Hepatocyte (in vitro differentiated cells): ENCODE data around the gene RPS14. TPM values are rescaled to one million over a fixed set of nuclear protein-coding genes. Genes with fewer than 3 reads are reported as not detected.

ENCODE experiments used
- DNase-seq: peaks from one replicate; pipeline ENCODE4 v3.0.0-alpha.2; 2016; ENCODE audit warnings: low spot score
- H2AFZ ChIP-seq: fragments of 200-600 bp; sonication (generic); 2 replicates; pipeline ENCODE4 v1.6.0; 2016; ENCODE audit warnings: antibody characterized with exemption, mild to moderate bottlenecking
- H3K27ac ChIP-seq: fragments of 200-600 bp; sonication (generic); 2 replicates; pipeline ENCODE4 v1.5.1; 2016; ENCODE audit warnings: mild to moderate bottlenecking
- H3K27me3 ChIP-seq: fragments of 200-600 bp; sonication (generic); 2 replicates; pipeline ENCODE4 v1.6.1; 2016
- H3K36me3 ChIP-seq: fragments of 200-600 bp; sonication (generic); replicated peaks from 2 replicates; pipeline ENCODE4 v1.5.1; 2016; ENCODE audit warnings: low read depth; ENCODE audit not compliant: insufficient read depth
- H3K4me1 ChIP-seq: fragments of 200-600 bp; sonication (generic); 2 replicates; pipeline ENCODE4 v1.5.1; 2016; ENCODE audit warnings: mild to moderate bottlenecking, moderate library complexity; ENCODE audit not compliant: insufficient read depth
- H3K4me2 ChIP-seq: fragments of 200-600 bp; sonication (generic); 2 replicates; pipeline ENCODE4 v1.6.0; 2016
- H3K4me3 ChIP-seq: fragments of 200-600 bp; sonication (generic); 2 replicates; pipeline ENCODE4 v1.5.1; 2016; ENCODE audit warnings: mild to moderate bottlenecking
- H3K79me2 ChIP-seq: fragments of 200-600 bp; sonication (generic); 2 replicates; pipeline ENCODE4 v1.6.0; 2017; ENCODE audit warnings: mild to moderate bottlenecking
- H3K9me2 ChIP-seq: fragments of 200-600 bp; sonication (generic); replicated peaks from 2 replicates; pipeline ENCODE4 v1.6.0; 2017; ENCODE audit warnings: mild to moderate bottlenecking; ENCODE audit not compliant: insufficient read depth
- H3K9me3 ChIP-seq: fragments of 200-600 bp; sonication (generic); 2 replicates; pipeline ENCODE4 v1.5.1; 2016; ENCODE audit warnings: low read depth, mild to moderate bottlenecking
- H4K20me1 ChIP-seq: fragments of 200-600 bp; sonication (generic); 2 replicates; pipeline ENCODE4 v1.6.0; 2016; ENCODE audit warnings: mild to moderate bottlenecking; ENCODE audit not compliant: insufficient read depth, poor library complexity, severe bottlenecking
- EZH2 ChIP-seq: fragments of 200-600 bp; sonication (generic); IDR thresholded peaks from 2 replicates; pipeline ENCODE4 v1.6.1; 2016; ENCODE audit warnings: antibody characterized with exemption, mild to moderate bottlenecking, borderline replicate concordance
- EZH2phosphoT487 ChIP-seq: fragments of 200-600 bp; sonication (generic); IDR thresholded peaks from one replicate; pipeline ENCODE4 v1.6.1; 2018; ENCODE audit warnings: antibody characterized with exemption, mild to moderate bottlenecking, low read depth, moderate library complexity; ENCODE audit not compliant: unreplicated experiment, severe bottlenecking
- WGBS: methylation state at CpG from one replicate; pipeline ENCODE4 v1.1.6; 2016; ENCODE audit warnings: low lambda C conversion rate; ENCODE audit errors: missing lambda C conversion rate; 5-methylcytosine and 5-hydroxymethylcytosine counted together
- polyA plus RNA-seq: library from polyadenylated mRNA; unstranded; fragments of >200 nt; fragmentation: Nextera tagmentation; extraction: Ambion mirVana; gene quantifications from 2 replicates; pipeline ENCODE4 v1.2.1, GENCODE V29; 2016
- total RNA-seq: library from RNA; depleted of rRNA; stranded (reverse); fragments of >200 nt; gene quantifications from 2 replicates; pipeline ENCODE4 v1.2.3, GENCODE V29; 2014
- TF ChIP-seq, protein P1 (sequence below): fragments of 200-600 bp; sonication (generic); IDR thresholded peaks from 2 replicates; pipeline ENCODE4 v1.5.1; 2016; ENCODE audit warnings: antibody characterized with exemption, mild to moderate bottlenecking; ENCODE audit not compliant: poor library complexity

Gene RPS14
- total and polyA plus RNA-seq, 2 experiments from 2014 or later, result 1,067 to 2,319 TPM

DNA sequence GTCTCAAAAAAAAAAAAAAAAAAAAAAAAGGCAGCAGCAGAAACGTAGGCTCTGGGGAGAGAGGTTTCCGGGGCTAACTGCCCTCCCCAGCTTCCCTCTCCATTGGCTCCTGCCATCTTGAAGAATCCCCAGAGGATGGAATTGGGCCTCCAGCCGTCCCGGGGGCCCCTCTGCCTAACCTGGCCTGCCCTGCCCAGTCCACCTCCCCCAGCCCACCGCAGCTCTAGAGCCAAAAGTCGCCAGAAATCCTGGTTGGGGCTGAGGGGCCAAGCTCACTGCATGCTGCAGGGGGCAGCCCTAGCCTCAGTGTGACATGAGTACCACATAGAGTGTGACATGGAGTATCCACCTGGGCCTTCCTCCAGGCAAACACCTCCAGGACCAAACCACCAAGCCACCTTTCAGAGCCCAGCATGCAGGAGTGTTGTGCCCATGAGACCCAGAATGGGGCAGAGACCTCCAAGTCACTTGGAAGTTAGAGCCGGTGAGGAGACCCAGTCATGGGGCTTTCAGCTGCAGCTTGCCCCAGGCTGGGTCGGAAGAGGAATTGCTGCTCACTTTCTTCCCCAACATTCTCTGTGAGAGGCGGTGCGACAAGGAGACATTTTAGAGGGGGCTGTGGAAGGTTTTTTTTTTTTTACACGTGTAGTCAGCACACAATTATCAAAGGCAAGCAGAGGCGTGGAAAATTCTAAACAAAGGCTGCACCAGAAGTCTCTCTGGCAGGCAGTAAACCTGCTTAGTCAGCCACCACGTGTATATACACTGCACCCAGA lies 54.4 kb downstream of the RPS14 start:
- H3K4me3 ChIP-seq, result no peak overlapping the region
- no peaks in the 10 kb centered on the region for H3K79me2 ChIP-seq
- WGBS, result 91% methylated on average over 13 of the region's 13 CpGs
- TF ChIP-seq EZH2phosphoT487 (no peak), EZH2 (no peak)
- TF ChIP-seq, protein P1, sequence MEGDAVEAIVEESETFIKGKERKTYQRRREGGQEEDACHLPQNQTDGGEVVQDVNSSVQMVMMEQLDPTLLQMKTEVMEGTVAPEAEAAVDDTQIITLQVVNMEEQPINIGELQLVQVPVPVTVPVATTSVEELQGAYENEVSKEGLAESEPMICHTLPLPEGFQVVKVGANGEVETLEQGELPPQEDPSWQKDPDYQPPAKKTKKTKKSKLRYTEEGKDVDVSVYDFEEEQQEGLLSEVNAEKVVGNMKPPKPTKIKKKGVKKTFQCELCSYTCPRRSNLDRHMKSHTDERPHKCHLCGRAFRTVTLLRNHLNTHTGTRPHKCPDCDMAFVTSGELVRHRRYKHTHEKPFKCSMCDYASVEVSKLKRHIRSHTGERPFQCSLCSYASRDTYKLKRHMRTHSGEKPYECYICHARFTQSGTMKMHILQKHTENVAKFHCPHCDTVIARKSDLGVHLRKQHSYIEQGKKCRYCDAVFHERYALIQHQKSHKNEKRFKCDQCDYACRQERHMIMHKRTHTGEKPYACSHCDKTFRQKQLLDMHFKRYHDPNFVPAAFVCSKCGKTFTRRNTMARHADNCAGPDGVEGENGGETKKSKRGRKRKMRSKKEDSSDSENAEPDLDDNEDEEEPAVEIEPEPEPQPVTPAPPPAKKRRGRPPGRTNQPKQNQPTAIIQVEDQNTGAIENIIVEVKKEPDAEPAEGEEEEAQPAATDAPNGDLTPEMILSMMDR, result no peak
- no peak overlapping the region for H2AFZ ChIP-seq
- H4K20me1 ChIP-seq, result no peaks in the 10 kb centered on the region
- H3K27ac ChIP-seq, result no peak overlapping the region
- no peak overlapping the region for H3K4me2 ChIP-seq
- H3K27me3 ChIP-seq, result no peaks in the 10 kb centered on the region
- no peaks in the 10 kb centered on the region for H3K36me3 ChIP-seq
- no peak for DNase-seq
- no peaks in the 10 kb centered on the region for H3K9me3 ChIP-seq
- no peaks in the 10 kb centered on the region for H3K9me2 ChIP-seq
- no peaks in the 10 kb centered on the region for H3K4me1 ChIP-seq

DNA sequence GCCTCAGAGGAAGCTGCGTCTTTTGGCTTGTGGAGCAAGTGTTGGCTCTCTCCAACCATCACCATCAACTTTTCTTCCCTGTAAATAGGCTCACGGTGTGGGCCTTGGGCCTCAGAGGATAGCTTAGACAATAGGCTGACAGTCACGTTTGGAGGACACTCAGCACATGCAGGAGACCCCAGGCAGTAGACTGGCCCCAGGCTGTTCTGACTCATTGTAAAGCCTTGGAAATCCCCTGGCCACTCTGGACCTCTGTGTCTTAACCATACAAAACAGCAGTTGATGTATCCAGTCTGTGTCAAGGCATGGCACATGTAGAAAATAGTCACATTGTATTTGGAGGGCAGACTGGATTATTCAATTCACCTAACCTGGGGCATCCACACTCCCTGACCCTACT lies 55.4 kb downstream of the RPS14 start:
- H3K79me2 ChIP-seq, result no peaks in the 10 kb centered on the region
- no peaks in the 10 kb centered on the region for H3K4me1 ChIP-seq
- H4K20me1 ChIP-seq, result no peaks in the 10 kb centered on the region
- TF ChIP-seq, protein P1, result no peak
- TF ChIP-seq EZH2phosphoT487, result no peak
- TF ChIP-seq EZH2, result no peak
- no peaks in the 10 kb centered on the region for H3K9me2 ChIP-seq
- WGBS, result 87% methylated on average over 3 of the region's 3 CpGs
- no peaks in the 10 kb centered on the region for H3K36me3 ChIP-seq
- H3K27me3 ChIP-seq, result no peaks in the 10 kb centered on the region
- no peak overlapping the region for H2AFZ ChIP-seq
- H3K4me2 ChIP-seq, result no peak overlapping the region
- H3K27ac ChIP-seq, result no peak overlapping the region
- no peak for DNase-seq
- H3K9me3 ChIP-seq, result no peaks in the 10 kb centered on the region
- H3K4me3 ChIP-seq, result no peak overlapping the region

DNA sequence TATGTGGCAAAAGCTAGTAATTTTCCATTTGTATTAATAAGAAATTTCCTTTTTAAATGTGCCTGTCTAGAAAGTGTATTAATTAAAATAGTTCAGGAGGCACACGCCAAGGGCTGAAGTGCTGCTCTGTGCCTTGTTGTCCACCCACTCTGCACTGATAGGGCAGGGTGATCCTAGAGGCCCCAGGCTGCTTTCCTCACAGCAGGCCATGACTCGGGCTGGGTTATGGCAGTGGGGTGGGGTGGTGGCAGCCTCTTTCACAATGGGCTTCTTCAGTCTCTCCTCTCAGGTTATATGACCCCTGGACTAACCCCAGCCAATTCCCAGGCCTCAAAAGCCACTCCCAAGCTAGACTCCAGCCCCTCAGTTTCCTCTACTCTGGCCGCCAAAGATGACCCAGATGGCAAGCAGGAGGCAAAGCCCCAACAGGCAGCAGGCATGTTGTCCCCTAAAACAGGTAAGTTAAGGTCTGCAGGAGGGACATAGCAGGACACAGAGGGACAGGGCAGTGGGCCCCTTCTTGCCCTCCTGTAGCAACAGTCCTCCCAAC lies 56.4 kb downstream of the RPS14 start:
- Histone ChIP-seq H3K79me2 (no peaks in the 10 kb centered on the region), H3K4me2 (no peak overlapping the region), H3K4me3 (no peak overlapping the region), H3K27me3 (no peaks in the 10 kb centered on the region), H3K27ac (no peak overlapping the region), H2AFZ (no peak overlapping the region), H4K20me1 (no peaks in the 10 kb centered on the region), H3K36me3 (no peaks in the 10 kb centered on the region), H3K9me3 (no peaks in the 10 kb centered on the region), H3K9me2 (no peaks in the 10 kb centered on the region), H3K4me1 (no peaks in the 10 kb centered on the region)
- no peak for DNase-seq
- 90% methylated on average over 3 of the region's 3 CpGs for WGBS
- TF ChIP-seq, protein P1, result no peak
- TF ChIP-seq EZH2 (no peak), EZH2phosphoT487 (no peak)
